ENCODE measurements around the gene NBR1.
"Not testable (repeated sequence)": the region's sequence is repeated elsewhere in the genome, so short reads cannot be mapped to it uniquely, and the experiment has no call there.

GRCh38 chr17:43127333-43127876 is 43.6 kb upstream of the NBR1 start:
- not testable (repeated sequence) for TF ChIP-seq POLR2A (IDR thresholded peaks at IDR 0.05; ENCODE audit: low read length); GATA1 (IDR thresholded peaks at IDR 0.05; ENCODE audit: low read depth, low read length)

Data from erythroblast (primary cell).